Parathyroid adenoma (tissue), 2 donors: ENCODE measurements around the gene SHISA9.

ENCODE experiments used
- H2AFZ ChIP-seq: fragments of 300-600 bp; sonication (generic); one replicate; pipeline ENCODE4 v1.7.0; 2017; ENCODE audit warnings: antibody characterized with exemption, mild to moderate bottlenecking
- H3K27ac ChIP-seq: fragments of 300-600 bp; sonication (generic); one replicate; pipeline ENCODE4 v1.7.0; 2017
- H3K27me3 ChIP-seq: fragments of 300-600 bp; sonication (generic); one replicate; pipeline ENCODE4 v1.7.0; 2017; ENCODE audit warnings: low read length; ENCODE audit not compliant: control insufficient read depth, insufficient read depth
- H3K36me3 ChIP-seq: fragments of 300-600 bp; sonication (generic); one replicate; pipeline ENCODE4 v1.7.0; 2017; ENCODE audit warnings: low read length; ENCODE audit not compliant: control insufficient read depth, insufficient read depth
- H3K4me1 ChIP-seq: fragments of 300-600 bp; sonication (generic); one replicate; pipeline ENCODE4 v1.7.0; 2017; ENCODE audit warnings: control low read depth
- H3K4me2 ChIP-seq: fragments of 300-600 bp; sonication (generic); one replicate; pipeline ENCODE4 v1.7.0; 2017; ENCODE audit warnings: low read length
- H3K4me3 ChIP-seq: fragments of 300-600 bp; sonication (generic); one replicate; pipeline ENCODE4 v1.7.0; 2017; ENCODE audit warnings: low read depth, low read length
- H3K79me2 ChIP-seq: fragments of 300-600 bp; sonication (generic); one replicate; pipeline ENCODE4 v1.7.0; 2017; ENCODE audit warnings: control low read depth
- H3K9ac ChIP-seq: fragments of 300-600 bp; sonication (generic); one replicate; pipeline ENCODE4 v1.7.0; 2017; ENCODE audit warnings: mild to moderate bottlenecking
- H3K9me3 ChIP-seq: fragments of 300-600 bp; sonication (generic); one replicate; pipeline ENCODE4 v1.7.0; 2017; ENCODE audit warnings: low read length; ENCODE audit not compliant: control insufficient read depth
- CTCF ChIP-seq: fragments of 300-600 bp; sonication (generic); IDR thresholded peaks from one replicate; pipeline ENCODE4 v1.7.0; 2017; ENCODE audit warnings: antibody characterized with exemption, mild to moderate bottlenecking
- donor health status: primary hyperparathyroidism.

The SHISA9 gene

GRCh38 chr16:13189250-13189649 lies 287.9 kb downstream of the SHISA9 start:
- H2AFZ ChIP-seq, result no peak overlapping the region
- H3K27me3 ChIP-seq, result no peaks in the 10 kb centered on the region
- no peaks in the 10 kb centered on the region for H3K4me1 ChIP-seq
- no peak overlapping the region for H3K27ac ChIP-seq
- no peaks in the 10 kb centered on the region for H3K79me2 ChIP-seq
- no peak overlapping the region for H3K9ac ChIP-seq
- H3K36me3 ChIP-seq, result no peaks in the 10 kb centered on the region
- H3K9me3 ChIP-seq, result no peaks in the 10 kb centered on the region
- no peak overlapping the region for H3K4me2 ChIP-seq
- no peak for TF ChIP-seq CTCF
- H3K4me3 ChIP-seq, result no peak overlapping the region

DNA sequence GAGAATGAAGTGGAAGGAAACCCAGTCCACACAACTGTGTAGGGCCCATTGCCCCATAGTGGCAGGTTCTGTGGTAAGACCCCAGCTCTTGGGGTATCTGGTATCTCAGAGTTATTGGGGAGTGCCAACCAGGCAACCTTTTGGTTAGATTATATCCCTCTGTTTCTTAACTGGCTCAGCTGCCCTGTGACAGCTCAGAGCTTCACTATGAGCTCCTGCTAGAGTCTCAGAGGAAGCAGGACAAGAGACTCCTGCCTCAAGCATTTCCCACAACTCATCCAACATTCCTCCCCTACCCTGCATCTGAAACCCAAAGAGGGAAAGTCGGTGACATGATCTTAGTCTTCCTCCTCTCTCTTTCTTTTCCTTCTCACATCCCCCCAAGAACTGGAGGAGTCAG lies 292.3 kb downstream of the SHISA9 start:
- Histone ChIP-seq H3K27ac (no peak overlapping the region), H3K4me1 (no peaks in the 10 kb centered on the region), H3K9ac (no peak overlapping the region), H3K27me3 (no peaks in the 10 kb centered on the region), H3K9me3 (no peaks in the 10 kb centered on the region), H3K4me3 (no peak overlapping the region), H3K79me2 (no peaks in the 10 kb centered on the region), H3K36me3 (no peaks in the 10 kb centered on the region), H3K4me2 (no peak overlapping the region), H2AFZ (no peak overlapping the region)
- no peak for TF ChIP-seq CTCF

GRCh38 chr16:13194766-13195165 lies 293.4 kb downstream of the SHISA9 start:
- Histone ChIP-seq H3K36me3 (no peaks in the 10 kb centered on the region), H3K9me3 (no peaks in the 10 kb centered on the region), H3K4me2 (no peak overlapping the region), H3K79me2 (no peaks in the 10 kb centered on the region), H2AFZ (no peak overlapping the region), H3K27ac (no peak overlapping the region), H3K4me3 (no peak overlapping the region), H3K9ac (no peak overlapping the region), H3K27me3 (no peaks in the 10 kb centered on the region), H3K4me1 (no peaks in the 10 kb centered on the region)
- TF ChIP-seq CTCF, result no peak

DNA sequence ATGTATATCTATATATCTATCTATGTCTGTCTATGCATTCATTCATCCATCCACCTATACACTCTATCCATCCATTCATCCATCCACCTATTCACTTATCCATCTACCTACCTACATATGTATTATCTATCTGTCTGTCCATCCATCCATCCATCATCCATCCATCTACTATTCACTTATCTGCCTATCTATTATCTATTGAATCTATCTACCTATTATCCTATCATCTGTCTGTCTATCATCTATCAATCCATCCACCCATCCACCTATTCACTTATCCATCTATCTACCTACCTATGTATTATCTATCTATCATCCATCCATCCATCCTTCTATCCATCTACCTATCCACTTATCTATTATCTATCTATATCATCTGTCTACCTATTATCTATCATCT lies 302.3 kb downstream of the SHISA9 start:
- Histone ChIP-seq H3K27me3 (no peaks in the 10 kb centered on the region), H3K9me3 (no peaks in the 10 kb centered on the region), H3K4me3 (no peak overlapping the region), H3K4me1 (no peaks in the 10 kb centered on the region), H3K4me2 (no peak overlapping the region), H3K27ac (no peak overlapping the region), H3K79me2 (no peaks in the 10 kb centered on the region), H3K9ac (no peak overlapping the region), H3K36me3 (no peaks in the 10 kb centered on the region), H2AFZ (no peak overlapping the region)
- TF ChIP-seq CTCF, result no peak

- no peak for TF ChIP-seq CTCF
- Histone ChIP-seq H3K9me3 (no peaks in the 10 kb centered on the region), H3K4me2 (no peak overlapping the region), H3K27ac (no peak overlapping the region), H3K79me2 (no peaks in the 10 kb centered on the region), H3K36me3 (no peaks in the 10 kb centered on the region), H3K9ac (no peak overlapping the region), H3K4me3 (no peak overlapping the region), H2AFZ (no peak overlapping the region), H3K4me1 (no peaks in the 10 kb centered on the region), H3K27me3 (no peaks in the 10 kb centered on the region)
Measured at GRCh38 chr16:13205352-13205751, 304.0 kb downstream of the SHISA9 start.
